Mucosa of descending colon (tissue), 3 donors: ENCODE data around the gene SLC38A1. TPM values are rescaled to one million over a fixed set of nuclear protein-coding genes. Genes with fewer than 3 reads are reported as not detected.

ENCODE experiments used
- ATAC-seq: fragments of 200-7000 bp; cut with Tn5 transposase; one replicate; pipeline ENCODE4 v1.9.1; 2020; ENCODE audit warnings: mild to moderate bottlenecking, moderate library complexity
- DNase-seq, 3 donors: peaks; one replicate each; pipeline ENCODE4 v3.0.0-alpha.2; 2020
- H3K36me3 ChIP-seq: fragments of 200-600 bp; one replicate; pipeline ENCODE4 v1.8.0; 2021; ENCODE audit warnings: low read depth, mild to moderate bottlenecking
- H3K4me1 ChIP-seq: fragments of 200-600 bp; one replicate; pipeline ENCODE4 v1.8.0; 2021; ENCODE audit warnings: low read depth, mild to moderate bottlenecking
- H3K4me3 ChIP-seq: fragments of 200-600 bp; one replicate; pipeline ENCODE4 v1.8.0; 2021; ENCODE audit warnings: mild to moderate bottlenecking
- H3K9me3 ChIP-seq: fragments of 200-600 bp; one replicate; pipeline ENCODE4 v1.8.0; 2021; ENCODE audit warnings: mild to moderate bottlenecking
- intact Hi-C, 2 donors: fragments of 100-400 bp; cut with DNase I in 1 of 2; cut with micrococcal nuclease in 1 of 2; formaldehyde crosslinking; loops; one replicate each; pipeline versions ENCODE4 v1.11.0 to v1.11.1; 2022; cut with DNase I, micrococcal nuclease
- total RNA-seq, 3 donors: library from RNA; stranded (reverse); fragmentation: NEBNext Ultra II Directional in 2 of 3; extraction: Animal tissue kit (Norgen Biotek cat#: 25700) in 2 of 3; gene quantifications; one replicate each; pipeline versions ENCODE4 v1.2.1 to v1.2.4, GENCODE V29; 2021 to 2023
- TF ChIP-seq, protein P1 (sequence below): fragments of 200-600 bp; IDR thresholded peaks from one replicate; pipeline ENCODE4 v1.8.0; 2022; ENCODE audit warnings: antibody characterized with exemption, mild to moderate bottlenecking
- donor health status: DM: no; HTN: no; CAD: no; lungs with moderate emphysema.
- donor health status: DM: no; HTN: no; CAD: no.
- donor health status: DM: no; HTN: yes; CAD: no.

SLC38A1 gene
- total RNA-seq, 3 donors from 2014 or later: 116 to 157 (median 132) TPM

DNA sequence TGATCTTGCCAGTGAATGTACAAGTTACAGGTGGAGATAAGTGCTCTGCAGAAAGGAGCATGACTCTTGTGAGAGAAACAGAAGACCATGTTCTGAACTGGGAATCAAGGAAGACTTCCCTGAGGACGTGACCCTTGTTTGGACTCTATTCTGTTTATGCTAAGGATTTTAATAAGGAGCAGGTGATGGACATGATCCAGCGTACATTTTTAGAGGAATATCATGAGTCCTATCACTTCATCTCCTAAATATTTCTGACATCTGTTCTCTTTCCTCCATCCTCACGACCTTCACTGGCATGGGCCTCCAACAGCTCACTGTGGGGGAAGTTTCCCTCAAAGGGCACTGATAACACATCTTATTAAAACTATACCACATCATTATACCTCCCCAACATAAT is 7.9 kb upstream of the SLC38A1 start:
- intact Hi-C loops: no loop called here
- no peak for DNase-seq
- TF ChIP-seq, protein P1, sequence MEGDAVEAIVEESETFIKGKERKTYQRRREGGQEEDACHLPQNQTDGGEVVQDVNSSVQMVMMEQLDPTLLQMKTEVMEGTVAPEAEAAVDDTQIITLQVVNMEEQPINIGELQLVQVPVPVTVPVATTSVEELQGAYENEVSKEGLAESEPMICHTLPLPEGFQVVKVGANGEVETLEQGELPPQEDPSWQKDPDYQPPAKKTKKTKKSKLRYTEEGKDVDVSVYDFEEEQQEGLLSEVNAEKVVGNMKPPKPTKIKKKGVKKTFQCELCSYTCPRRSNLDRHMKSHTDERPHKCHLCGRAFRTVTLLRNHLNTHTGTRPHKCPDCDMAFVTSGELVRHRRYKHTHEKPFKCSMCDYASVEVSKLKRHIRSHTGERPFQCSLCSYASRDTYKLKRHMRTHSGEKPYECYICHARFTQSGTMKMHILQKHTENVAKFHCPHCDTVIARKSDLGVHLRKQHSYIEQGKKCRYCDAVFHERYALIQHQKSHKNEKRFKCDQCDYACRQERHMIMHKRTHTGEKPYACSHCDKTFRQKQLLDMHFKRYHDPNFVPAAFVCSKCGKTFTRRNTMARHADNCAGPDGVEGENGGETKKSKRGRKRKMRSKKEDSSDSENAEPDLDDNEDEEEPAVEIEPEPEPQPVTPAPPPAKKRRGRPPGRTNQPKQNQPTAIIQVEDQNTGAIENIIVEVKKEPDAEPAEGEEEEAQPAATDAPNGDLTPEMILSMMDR: no peak
- ATAC-seq: no peak
- Histone ChIP-seq H3K9me3 (no peaks in the 10 kb centered on the region), H3K4me3 (no peak overlapping the region), H3K4me1 (no peaks in the 10 kb centered on the region), H3K36me3 (no peaks in the 10 kb centered on the region)

DNA sequence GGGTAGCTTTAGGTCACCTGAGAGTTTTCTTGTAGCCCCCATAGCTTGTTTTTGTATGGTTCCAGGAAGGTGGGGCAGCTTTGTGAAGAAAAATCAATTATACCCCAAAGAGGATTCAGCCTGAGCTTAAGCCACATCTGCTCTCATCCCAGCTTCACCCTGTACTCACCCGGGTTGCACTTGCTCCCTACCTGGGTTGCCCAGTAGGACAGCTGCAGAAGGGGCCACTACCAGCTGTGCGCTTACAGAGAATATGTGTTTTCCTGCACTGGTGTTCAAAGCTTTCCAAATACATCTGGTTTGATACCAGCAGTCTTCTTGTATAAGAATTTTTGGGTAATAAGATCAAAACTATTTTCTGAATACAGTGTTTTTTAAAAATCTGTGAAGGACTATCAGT is 3.0 kb upstream of the SLC38A1 start:
- Histone ChIP-seq H3K36me3 (no peaks in the 10 kb centered on the region), H3K4me3 (no peak overlapping the region), H3K9me3 (no peaks in the 10 kb centered on the region), H3K4me1 (peaks cover 6% of the 10 kb centered on the region)
- intact Hi-C loops: no loop called here
- DNase-seq (no peak), ATAC-seq (no peak)
- TF ChIP-seq, protein P1: no peak

DNA sequence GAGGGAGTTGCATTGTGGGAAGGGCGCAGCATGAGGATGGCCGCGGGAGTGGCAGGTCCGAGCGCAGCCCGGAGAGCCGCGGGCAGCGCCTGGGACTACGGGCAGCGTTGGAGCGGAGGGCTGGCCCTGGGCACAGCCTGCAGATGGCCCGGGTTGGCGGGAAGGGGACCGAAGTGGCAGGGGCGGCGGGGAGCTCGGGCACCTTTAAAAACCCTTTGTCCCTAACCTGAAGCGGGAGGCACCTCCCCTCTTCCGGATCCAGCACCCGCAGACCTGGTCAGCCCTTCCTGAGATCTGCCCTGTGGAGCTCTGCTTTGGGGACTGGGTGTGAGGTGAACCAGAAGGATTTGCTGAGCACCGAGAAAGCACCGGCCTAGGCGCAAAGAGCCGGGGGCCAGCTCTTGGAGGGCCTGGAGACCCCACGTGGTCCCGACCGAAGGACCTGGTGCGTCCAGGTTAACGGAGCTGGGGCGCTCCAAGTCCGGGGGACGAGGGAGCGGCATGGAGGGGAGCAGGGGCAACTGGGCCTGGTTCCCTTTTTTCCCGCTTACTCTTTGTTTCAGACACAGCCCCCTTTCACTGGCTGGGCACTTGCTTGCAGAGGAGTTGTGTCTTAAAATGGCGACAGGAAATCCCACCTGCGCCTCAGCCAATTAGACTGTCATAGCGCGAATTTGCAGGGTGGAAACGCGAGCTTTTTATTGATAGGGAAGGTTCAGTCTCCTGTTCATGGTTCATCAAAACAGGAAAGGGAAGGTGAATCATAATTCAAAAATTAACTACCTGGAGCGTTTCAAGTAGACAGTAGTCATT is 792 bp upstream of the SLC38A1 start:
- Histone ChIP-seq H3K9me3 (no peaks in the 10 kb centered on the region), H3K36me3 (no peaks in the 10 kb centered on the region), H3K4me3 (peak overlapping the region; percentile 41), H3K4me1 (peaks cover 16% of the 10 kb centered on the region)
- TF ChIP-seq, protein P1: no peak
- peak; percentile 63 to 67 (median 67) for DNase-seq
- peak; percentile 51 for ATAC-seq
- intact Hi-C loops: loop anchor here in 1 of 2 donors (5.0 kb wide), 1 partner anchor 47 kb away; no protein-coding TSS in a partner anchor

DNA sequence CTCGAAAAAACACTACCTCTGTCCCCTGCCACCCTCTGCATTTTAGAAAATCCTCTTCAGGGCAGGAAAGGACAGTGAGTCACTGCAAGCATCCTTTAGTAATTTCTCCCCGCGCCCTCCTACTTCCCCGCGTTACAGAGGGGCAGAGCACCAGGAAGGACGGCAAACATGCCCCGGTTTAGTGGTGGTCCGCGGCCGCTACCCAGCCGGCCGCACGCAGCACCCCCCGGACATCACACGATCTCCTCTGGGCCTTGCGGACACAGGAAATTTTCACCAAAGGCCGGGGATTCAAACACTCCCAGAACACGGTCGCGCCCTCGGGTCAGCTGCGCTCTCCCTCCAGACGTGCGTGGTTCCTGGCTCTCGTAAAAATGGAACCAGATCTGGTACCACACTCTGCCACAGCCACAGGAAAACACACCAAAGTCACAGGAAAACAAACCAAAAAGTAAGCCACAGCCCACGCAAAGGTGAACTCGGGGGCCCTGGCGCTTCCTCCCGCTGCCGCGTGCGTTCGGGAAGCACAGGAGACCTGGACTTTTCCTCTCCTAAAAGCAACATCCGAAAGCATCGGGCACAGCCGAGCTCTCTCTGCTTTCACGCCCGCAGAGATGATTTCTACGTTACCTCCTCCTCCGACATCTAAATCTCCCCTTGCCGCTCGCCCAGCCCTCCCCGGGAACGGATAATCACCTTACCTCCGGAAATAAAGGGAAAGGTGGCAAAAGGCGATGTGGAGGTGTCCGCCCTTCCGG is 839 bp downstream of the SLC38A1 start:
- intact Hi-C loops: loop anchor here in 1 of 2 donors (5.0 kb wide), 1 partner anchor 46 kb away; no protein-coding TSS in a partner anchor
- Histone ChIP-seq H3K36me3 (no peaks in the 10 kb centered on the region), H3K9me3 (no peaks in the 10 kb centered on the region), H3K4me3 (peak overlapping the region; percentile 41), H3K4me1 (peaks cover 16% of the 10 kb centered on the region)
- DNase-seq: peak in 2 of 3 donors; percentile 57 to 61
- peak; percentile 2 for ATAC-seq
- TF ChIP-seq, protein P1: no peak

DNA sequence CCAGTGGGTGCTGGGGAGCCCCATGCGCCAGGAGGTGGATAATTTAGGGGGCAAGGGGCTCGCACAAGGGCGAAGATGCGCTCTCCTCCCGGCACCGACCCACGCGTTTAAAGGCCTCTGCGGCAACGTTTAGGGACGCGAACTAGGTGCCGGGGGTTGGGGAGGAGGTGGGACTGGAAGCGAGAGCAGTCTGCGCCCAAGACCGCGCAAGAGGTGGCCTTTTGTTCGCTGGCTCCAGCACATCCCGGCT is 1.3 kb downstream of the SLC38A1 start:
- no peaks in the 10 kb centered on the region for H3K36me3 ChIP-seq
- DNase-seq: peak in 1 of 3 donors; percentile 41
- TF ChIP-seq, protein P1: no peak
- intact Hi-C loops: loop anchor here in 1 of 2 donors (5.0 kb wide), 1 partner anchor 45 kb away; no protein-coding TSS in a partner anchor
- H3K4me1 ChIP-seq: peaks cover 16% of the 10 kb centered on the region
- H3K4me3 ChIP-seq: peak overlapping the region; percentile 41
- ATAC-seq: peak; percentile 1
- H3K9me3 ChIP-seq: no peaks in the 10 kb centered on the region
